Erythroblast (primary cell): ENCODE results near the gene TGM6.

Experiments
- GATA1 ChIP-seq: IDR thresholded peaks from 2 replicates; pipeline ENCODE4 v1.6.1; 2011; ENCODE audit warnings: low read depth, mild to moderate bottlenecking, control low read depth, low read length, moderate library complexity
- POLR2A ChIP-seq: IDR thresholded peaks from 2 replicates; pipeline ENCODE4 v1.6.1; 2011; ENCODE audit warnings: mild to moderate bottlenecking, low read length

- TF ChIP-seq POLR2A (no peak), GATA1 (no peak)
These were observed 18.7 kb downstream of the TGM6 start for GRCh38 chr20:2399390-2399789.
